ENCODE data around the gene INPP5J. TPM values are rescaled to one million over a fixed set of nuclear protein-coding genes. Genes with fewer than 3 reads are reported as not detected.
A peak's percentile ranks its signal among the peaks of the same experiment; 100 is the strongest.

INPP5J gene
- total RNA-seq, 1 experiment from 2014 or later: 6.2 TPM

DNA sequence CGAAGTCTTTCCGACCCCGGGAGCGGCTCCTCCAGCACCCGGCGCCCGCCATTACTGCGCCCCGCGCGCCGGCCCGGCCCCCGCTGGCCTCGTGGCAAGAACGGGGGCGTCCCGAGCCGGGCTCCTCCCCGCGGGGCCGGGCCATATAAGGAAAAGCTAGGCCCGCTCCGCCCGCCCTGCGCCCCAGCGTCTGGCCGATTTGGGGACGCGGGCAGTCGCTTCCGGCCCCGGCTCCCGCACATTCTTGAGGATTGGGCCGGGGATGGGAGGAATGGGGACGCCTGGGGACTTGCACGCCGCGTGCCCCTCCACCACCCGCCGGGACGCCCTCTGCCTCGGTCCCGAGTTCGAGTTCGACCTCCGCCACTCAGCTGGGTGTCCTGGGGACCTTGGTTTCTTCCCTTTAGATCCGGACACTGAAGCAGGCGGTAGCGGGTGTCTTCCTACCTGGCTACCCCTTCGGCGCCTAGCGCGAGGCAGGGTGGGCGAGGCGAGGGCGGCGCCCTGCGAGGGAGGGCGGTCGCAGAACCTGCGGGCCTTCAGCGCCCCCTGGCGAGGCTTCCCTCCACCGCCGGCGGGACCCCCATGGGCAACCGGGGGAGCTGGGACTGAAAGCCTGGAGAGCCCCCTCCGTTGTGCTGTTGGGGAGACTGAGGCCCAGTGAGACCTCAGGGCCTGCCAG is 37.8 kb upstream of the INPP5J start:
- peaks cover 11% of the 10 kb centered on the region for H3K27me3 Mint-ChIP-seq (ENCODE audit: low read depth)
- peak overlapping the region; percentile 78 for H3K4me3 Mint-ChIP-seq
- no peaks in the 10 kb centered on the region for H3K9me3 Mint-ChIP-seq
- H3K4me1 Mint-ChIP-seq: peaks cover 34% of the 10 kb centered on the region
- DNase-seq (ENCODE audit: low spot score) (peak; percentile 86), ATAC-seq (peak; percentile 43)
- ChIA-PET CTCF (interaction anchor here (0.5 to 21.8 kb wide), 31 partner anchors 8 to 478 kb away, joined by 3 to 363 read pairs (median 4); partner anchors contain the start of genes INPP5J, MORC2, SELENOM and TCN2), POLR2A (interaction anchor here (0.6 to 4.2 kb wide), 12 partner anchors 12 to 402 kb away, joined by 3 to 43 read pairs (median 4); partner anchors contain the start of genes LIMK2, MORC2, PLA2G3 and SELENOM)
- no peak overlapping the region for H3K27ac Mint-ChIP-seq
- no peaks in the 10 kb centered on the region for H3K36me3 Mint-ChIP-seq
- no peak; the same call in 1 of the 2 replicates for TF ChIP-seq MYBL2 (CRISPR knock-in tag; IDR thresholded peaks at IDR 0.05)
- no peak for TF ChIP-seq RORB (CRISPR knock-in tag; IDR thresholded peaks at IDR 0.05)
- no peak for TF ChIP-seq EMX1 (CRISPR knock-in tag; IDR thresholded peaks at IDR 0.05)
- no peak for TF ChIP-seq GABPB1 (CRISPR knock-in tag; IDR thresholded peaks at IDR 0.05)
- no peak for TF ChIP-seq SOX15 (CRISPR knock-in tag; IDR thresholded peaks at IDR 0.05)
- peak; percentile 52; the same call in 1 of the 2 replicates for TF ChIP-seq ZBTB21 (CRISPR knock-in tag; IDR thresholded peaks at IDR 0.05; ENCODE audit: borderline replicate concordance)
- no peak for TF ChIP-seq TEAD4 (CRISPR knock-in tag; IDR thresholded peaks at IDR 0.05)
- TF ChIP-seq NR3C1 (CRISPR knock-in tag; conservative IDR thresholded peaks at IDR 0.05; ENCODE audit: low read depth): no peak
- TF ChIP-seq JAZF1 (CRISPR knock-in tag; IDR thresholded peaks at IDR 0.05): no peak
- TF ChIP-seq, protein P1, sequence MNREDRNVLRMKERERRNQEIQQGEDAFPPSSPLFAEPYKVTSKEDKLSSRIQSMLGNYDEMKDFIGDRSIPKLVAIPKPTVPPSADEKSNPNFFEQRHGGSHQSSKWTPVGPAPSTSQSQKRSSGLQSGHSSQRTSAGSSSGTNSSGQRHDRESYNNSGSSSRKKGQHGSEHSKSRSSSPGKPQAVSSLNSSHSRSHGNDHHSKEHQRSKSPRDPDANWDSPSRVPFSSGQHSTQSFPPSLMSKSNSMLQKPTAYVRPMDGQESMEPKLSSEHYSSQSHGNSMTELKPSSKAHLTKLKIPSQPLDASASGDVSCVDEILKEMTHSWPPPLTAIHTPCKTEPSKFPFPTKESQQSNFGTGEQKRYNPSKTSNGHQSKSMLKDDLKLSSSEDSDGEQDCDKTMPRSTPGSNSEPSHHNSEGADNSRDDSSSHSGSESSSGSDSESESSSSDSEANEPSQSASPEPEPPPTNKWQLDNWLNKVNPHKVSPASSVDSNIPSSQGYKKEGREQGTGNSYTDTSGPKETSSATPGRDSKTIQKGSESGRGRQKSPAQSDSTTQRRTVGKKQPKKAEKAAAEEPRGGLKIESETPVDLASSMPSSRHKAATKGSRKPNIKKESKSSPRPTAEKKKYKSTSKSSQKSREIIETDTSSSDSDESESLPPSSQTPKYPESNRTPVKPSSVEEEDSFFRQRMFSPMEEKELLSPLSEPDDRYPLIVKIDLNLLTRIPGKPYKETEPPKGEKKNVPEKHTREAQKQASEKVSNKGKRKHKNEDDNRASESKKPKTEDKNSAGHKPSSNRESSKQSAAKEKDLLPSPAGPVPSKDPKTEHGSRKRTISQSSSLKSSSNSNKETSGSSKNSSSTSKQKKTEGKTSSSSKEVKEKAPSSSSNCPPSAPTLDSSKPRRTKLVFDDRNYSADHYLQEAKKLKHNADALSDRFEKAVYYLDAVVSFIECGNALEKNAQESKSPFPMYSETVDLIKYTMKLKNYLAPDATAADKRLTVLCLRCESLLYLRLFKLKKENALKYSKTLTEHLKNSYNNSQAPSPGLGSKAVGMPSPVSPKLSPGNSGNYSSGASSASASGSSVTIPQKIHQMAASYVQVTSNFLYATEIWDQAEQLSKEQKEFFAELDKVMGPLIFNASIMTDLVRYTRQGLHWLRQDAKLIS (CRISPR knock-in tag; IDR thresholded peaks at IDR 0.05; ENCODE audit: borderline replicate concordance): no peak
- TF ChIP-seq, protein P2, sequence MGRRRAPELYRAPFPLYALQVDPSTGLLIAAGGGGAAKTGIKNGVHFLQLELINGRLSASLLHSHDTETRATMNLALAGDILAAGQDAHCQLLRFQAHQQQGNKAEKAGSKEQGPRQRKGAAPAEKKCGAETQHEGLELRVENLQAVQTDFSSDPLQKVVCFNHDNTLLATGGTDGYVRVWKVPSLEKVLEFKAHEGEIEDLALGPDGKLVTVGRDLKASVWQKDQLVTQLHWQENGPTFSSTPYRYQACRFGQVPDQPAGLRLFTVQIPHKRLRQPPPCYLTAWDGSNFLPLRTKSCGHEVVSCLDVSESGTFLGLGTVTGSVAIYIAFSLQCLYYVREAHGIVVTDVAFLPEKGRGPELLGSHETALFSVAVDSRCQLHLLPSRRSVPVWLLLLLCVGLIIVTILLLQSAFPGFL (CRISPR knock-in tag; IDR thresholded peaks at IDR 0.05; ENCODE audit: borderline replicate concordance): no peak
- TF ChIP-seq NR2C2 (CRISPR knock-in tag; IDR thresholded peaks at IDR 0.05): no peak
- no peak for TF ChIP-seq MXD4 (CRISPR knock-in tag; IDR thresholded peaks at IDR 0.05; ENCODE audit: borderline replicate concordance)
- TF ChIP-seq NFYB (CRISPR knock-in tag; conservative IDR thresholded peaks at IDR 0.05; ENCODE audit: low read depth): no peak
- TF ChIP-seq, protein P3, sequence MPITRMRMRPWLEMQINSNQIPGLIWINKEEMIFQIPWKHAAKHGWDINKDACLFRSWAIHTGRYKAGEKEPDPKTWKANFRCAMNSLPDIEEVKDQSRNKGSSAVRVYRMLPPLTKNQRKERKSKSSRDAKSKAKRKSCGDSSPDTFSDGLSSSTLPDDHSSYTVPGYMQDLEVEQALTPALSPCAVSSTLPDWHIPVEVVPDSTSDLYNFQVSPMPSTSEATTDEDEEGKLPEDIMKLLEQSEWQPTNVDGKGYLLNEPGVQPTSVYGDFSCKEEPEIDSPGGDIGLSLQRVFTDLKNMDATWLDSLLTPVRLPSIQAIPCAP (CRISPR knock-in tag; IDR thresholded peaks at IDR 0.05): no peak
- TF ChIP-seq, protein P4, sequence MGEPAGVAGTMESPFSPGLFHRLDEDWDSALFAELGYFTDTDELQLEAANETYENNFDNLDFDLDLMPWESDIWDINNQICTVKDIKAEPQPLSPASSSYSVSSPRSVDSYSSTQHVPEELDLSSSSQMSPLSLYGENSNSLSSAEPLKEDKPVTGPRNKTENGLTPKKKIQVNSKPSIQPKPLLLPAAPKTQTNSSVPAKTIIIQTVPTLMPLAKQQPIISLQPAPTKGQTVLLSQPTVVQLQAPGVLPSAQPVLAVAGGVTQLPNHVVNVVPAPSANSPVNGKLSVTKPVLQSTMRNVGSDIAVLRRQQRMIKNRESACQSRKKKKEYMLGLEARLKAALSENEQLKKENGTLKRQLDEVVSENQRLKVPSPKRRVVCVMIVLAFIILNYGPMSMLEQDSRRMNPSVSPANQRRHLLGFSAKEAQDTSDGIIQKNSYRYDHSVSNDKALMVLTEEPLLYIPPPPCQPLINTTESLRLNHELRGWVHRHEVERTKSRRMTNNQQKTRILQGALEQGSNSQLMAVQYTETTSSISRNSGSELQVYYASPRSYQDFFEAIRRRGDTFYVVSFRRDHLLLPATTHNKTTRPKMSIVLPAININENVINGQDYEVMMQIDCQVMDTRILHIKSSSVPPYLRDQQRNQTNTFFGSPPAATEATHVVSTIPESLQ (CRISPR knock-in tag; IDR thresholded peaks at IDR 0.05): no peak
- TF ChIP-seq, protein P5, sequence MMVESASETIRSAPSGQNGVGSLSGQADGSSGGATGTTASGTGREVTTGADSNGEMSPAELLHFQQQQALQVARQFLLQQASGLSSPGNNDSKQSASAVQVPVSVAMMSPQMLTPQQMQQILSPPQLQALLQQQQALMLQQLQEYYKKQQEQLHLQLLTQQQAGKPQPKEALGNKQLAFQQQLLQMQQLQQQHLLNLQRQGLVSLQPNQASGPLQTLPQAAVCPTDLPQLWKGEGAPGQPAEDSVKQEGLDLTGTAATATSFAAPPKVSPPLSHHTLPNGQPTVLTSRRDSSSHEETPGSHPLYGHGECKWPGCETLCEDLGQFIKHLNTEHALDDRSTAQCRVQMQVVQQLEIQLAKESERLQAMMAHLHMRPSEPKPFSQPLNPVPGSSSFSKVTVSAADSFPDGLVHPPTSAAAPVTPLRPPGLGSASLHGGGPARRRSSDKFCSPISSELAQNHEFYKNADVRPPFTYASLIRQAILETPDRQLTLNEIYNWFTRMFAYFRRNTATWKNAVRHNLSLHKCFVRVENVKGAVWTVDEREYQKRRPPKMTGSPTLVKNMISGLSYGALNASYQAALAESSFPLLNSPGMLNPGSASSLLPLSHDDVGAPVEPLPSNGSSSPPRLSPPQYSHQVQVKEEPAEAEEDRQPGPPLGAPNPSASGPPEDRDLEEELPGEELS (CRISPR knock-in tag; IDR thresholded peaks at IDR 0.05): no peak; the same call in none of the 2 replicates
- TF ChIP-seq, protein P6, sequence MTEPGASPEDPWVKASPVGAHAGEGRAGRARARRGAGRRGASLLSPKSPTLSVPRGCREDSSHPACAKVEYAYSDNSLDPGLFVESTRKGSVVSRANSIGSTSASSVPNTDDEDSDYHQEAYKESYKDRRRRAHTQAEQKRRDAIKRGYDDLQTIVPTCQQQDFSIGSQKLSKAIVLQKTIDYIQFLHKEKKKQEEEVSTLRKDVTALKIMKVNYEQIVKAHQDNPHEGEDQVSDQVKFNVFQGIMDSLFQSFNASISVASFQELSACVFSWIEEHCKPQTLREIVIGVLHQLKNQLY (CRISPR knock-in tag; IDR thresholded peaks at IDR 0.05): no peak
- TF ChIP-seq SP1 (CRISPR knock-in tag; conservative IDR thresholded peaks at IDR 0.05): peak; percentile 79
- peak; percentile 63 for TF ChIP-seq FOXP1 (CRISPR knock-in tag; IDR thresholded peaks at IDR 0.05; ENCODE audit: borderline replicate concordance)
- TF ChIP-seq, protein P7, sequence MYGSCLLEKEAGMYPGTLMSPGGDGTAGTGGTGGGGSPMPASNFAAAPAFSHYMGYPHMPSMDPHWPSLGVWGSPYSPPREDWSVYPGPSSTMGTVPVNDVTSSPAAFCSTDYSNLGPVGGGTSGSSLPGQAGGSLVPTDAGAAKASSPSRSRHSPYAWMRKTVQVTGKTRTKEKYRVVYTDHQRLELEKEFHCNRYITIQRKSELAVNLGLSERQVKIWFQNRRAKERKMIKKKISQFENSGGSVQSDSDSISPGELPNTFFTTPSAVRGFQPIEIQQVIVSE (CRISPR knock-in tag; IDR thresholded peaks at IDR 0.05; ENCODE audit: borderline replicate concordance): no peak
- no peak for TF ChIP-seq JUN (CRISPR knock-in tag; IDR thresholded peaks at IDR 0.05)
- TF ChIP-seq ZNF232 (CRISPR knock-in tag; IDR thresholded peaks at IDR 0.05): peak; percentile 63; the same call in 1 of the 2 replicates
- no peak; the same call in 1 of the 2 replicates for TF ChIP-seq ZNF416 (CRISPR knock-in tag; IDR thresholded peaks at IDR 0.05)
- no peak for TF ChIP-seq GRHL2 (CRISPR knock-in tag; IDR thresholded peaks at IDR 0.05; ENCODE audit: insufficient replicate concordance, severe bottlenecking)
- no peak for TF ChIP-seq ATF1 (CRISPR knock-in tag; IDR thresholded peaks at IDR 0.05)
- 0 out of 2 replicates have a peak, but pooled peaks have one; percentile 15 for TF ChIP-seq ZNF138 (CRISPR knock-in tag; conservative IDR thresholded peaks at IDR 0.05)

Data from WTC11 (cell line).